Mesenchymal stem cell (in vitro differentiated cells and primary cell): ENCODE data around the gene PPM1M.

Source experiments
- DNase-seq: peaks from one replicate; pipeline ENCODE4 v3.0.0-alpha.2; 2013
- H2AFZ ChIP-seq: one replicate; pipeline ENCODE4 v1.6.1; 2013; ENCODE audit warnings: low read depth, mild to moderate bottlenecking, control low read depth, inconsistent platforms, low read length, moderate library complexity
- H2AK5ac ChIP-seq: 2 replicates; pipeline ENCODE4 v1.6.1; 2013; ENCODE audit warnings: low read length, moderate library complexity, mild to moderate bottlenecking, inconsistent platforms; ENCODE audit not compliant: severe bottlenecking
- H2BK120ac ChIP-seq: one replicate; pipeline ENCODE4 v1.6.1; 2013; ENCODE audit warnings: low read depth, mild to moderate bottlenecking, inconsistent platforms, low read length, moderate library complexity
- H2BK12ac ChIP-seq, 2 experiments: one replicate each; pipeline ENCODE4 v1.6.1; 2013; ENCODE audit warnings: inconsistent platforms in 2 of 2, low read length in 2 of 2, mild to moderate bottlenecking in 2 of 2, moderate library complexity in 2 of 2, control low read depth in 1 of 2
- H2BK15ac ChIP-seq: one replicate; pipeline ENCODE4 v1.6.1; 2013; ENCODE audit warnings: mild to moderate bottlenecking, low read depth, inconsistent platforms; ENCODE audit not compliant: poor library complexity, severe bottlenecking
- H2BK5ac ChIP-seq: 2 replicates; pipeline ENCODE4 v1.6.1; 2013; ENCODE audit warnings: low read depth, mild to moderate bottlenecking, low read length, control low read depth, inconsistent platforms; ENCODE audit not compliant: poor library complexity, severe bottlenecking
- H3K14ac ChIP-seq, 2 experiments: one replicate each; pipeline ENCODE4 v1.6.1; 2013; ENCODE audit warnings: inconsistent platforms in 2 of 2, low read length in 2 of 2, control low read depth in 1 of 2, mild to moderate bottlenecking in 1 of 2, moderate library complexity in 1 of 2
- H3K18ac ChIP-seq, 2 experiments: one replicate each; pipeline ENCODE4 v1.6.1; 2013; ENCODE audit warnings: inconsistent platforms in 2 of 2, low read length in 2 of 2, control low read depth in 1 of 2, low read depth in 1 of 2, mild to moderate bottlenecking in 1 of 2
- H3K23ac ChIP-seq, 2 experiments: one replicate each; pipeline ENCODE4 v1.6.1; 2013; ENCODE audit warnings: inconsistent platforms in 2 of 2, low read length in 2 of 2, mild to moderate bottlenecking in 2 of 2, moderate library complexity in 2 of 2, control low read depth in 1 of 2
- H3K27ac ChIP-seq: 2 replicates; pipeline ENCODE4 v1.5.1; 2013; ENCODE audit warnings: mild to moderate bottlenecking, moderate library complexity, low read length, control low read depth, inconsistent platforms; ENCODE audit not compliant: poor library complexity, severe bottlenecking
- H3K27me3 ChIP-seq, 2 experiments: 2 replicates each; pipeline versions ENCODE4 v1.6.1 to v1.7.0; 2013; ENCODE audit warnings: low read length in 2 of 2, mild to moderate bottlenecking in 2 of 2, moderate library complexity in 2 of 2, control low read depth in 1 of 2, inconsistent platforms in 1 of 2; ENCODE audit not compliant: control insufficient read depth in 1 of 2, insufficient read depth in 1 of 2
- H3K36me3 ChIP-seq, 2 experiments: 2 replicates each; pipeline versions ENCODE4 v1.6.1 to v1.7.0; 2013; ENCODE audit warnings: low read length in 2 of 2, control low read depth in 1 of 2, inconsistent platforms in 1 of 2, low read depth in 1 of 2, mild to moderate bottlenecking in 1 of 2; ENCODE audit not compliant: insufficient read depth in 2 of 2, control insufficient read depth in 1 of 2
- H3K4ac ChIP-seq, 2 experiments: one replicate each; pipeline ENCODE4 v1.6.1; 2013; ENCODE audit warnings: inconsistent platforms in 2 of 2, low read length in 2 of 2, mild to moderate bottlenecking in 2 of 2, moderate library complexity in 2 of 2, control low read depth in 1 of 2, low read depth in 1 of 2
- H3K4me1 ChIP-seq: 2 replicates; pipeline ENCODE4 v1.6.1; 2013; ENCODE audit warnings: low read depth, low read length, control low read depth; ENCODE audit not compliant: control insufficient read depth, insufficient read depth
- H3K4me2 ChIP-seq: 2 replicates; pipeline ENCODE4 v1.6.1; 2013; ENCODE audit warnings: low read length, mild to moderate bottlenecking, inconsistent platforms; ENCODE audit not compliant: poor library complexity, severe bottlenecking
- H3K4me3 ChIP-seq, 2 experiments: 2 replicates each; pipeline versions ENCODE4 v1.5.1 to v1.7.0; 2013; ENCODE audit warnings: low read length in 2 of 2, mild to moderate bottlenecking in 2 of 2, control low read depth in 1 of 2, low read depth in 1 of 2; ENCODE audit not compliant: insufficient read depth in 1 of 2
- H3K79me1 ChIP-seq: replicated peaks from 2 replicates; pipeline ENCODE4 v1.6.1; 2013; ENCODE audit warnings: mild to moderate bottlenecking, control low read depth, low read length, inconsistent platforms; ENCODE audit not compliant: poor library complexity, severe bottlenecking
- H3K9ac ChIP-seq: 2 replicates; pipeline ENCODE4 v1.7.0; 2013; ENCODE audit warnings: mild to moderate bottlenecking, low read length, moderate library complexity
- H3K9me3 ChIP-seq: 2 replicates; pipeline ENCODE4 v1.7.0; 2013; ENCODE audit warnings: mild to moderate bottlenecking, low read length; ENCODE audit not compliant: control insufficient read depth
- H4K8ac ChIP-seq: one replicate; pipeline ENCODE4 v1.6.1; 2013; ENCODE audit warnings: inconsistent platforms, mild to moderate bottlenecking, low read length, moderate library complexity
- H4K91ac ChIP-seq: one replicate; pipeline ENCODE4 v1.6.1; 2013; ENCODE audit warnings: mild to moderate bottlenecking, low read length, inconsistent platforms
- WGBS: methylation state at CpG from one replicate; pipeline ENCODE4 v1.1.7; 2013; ENCODE audit warnings: mixed read lengths; 5-methylcytosine and 5-hydroxymethylcytosine counted together

PPM1M gene

DNA sequence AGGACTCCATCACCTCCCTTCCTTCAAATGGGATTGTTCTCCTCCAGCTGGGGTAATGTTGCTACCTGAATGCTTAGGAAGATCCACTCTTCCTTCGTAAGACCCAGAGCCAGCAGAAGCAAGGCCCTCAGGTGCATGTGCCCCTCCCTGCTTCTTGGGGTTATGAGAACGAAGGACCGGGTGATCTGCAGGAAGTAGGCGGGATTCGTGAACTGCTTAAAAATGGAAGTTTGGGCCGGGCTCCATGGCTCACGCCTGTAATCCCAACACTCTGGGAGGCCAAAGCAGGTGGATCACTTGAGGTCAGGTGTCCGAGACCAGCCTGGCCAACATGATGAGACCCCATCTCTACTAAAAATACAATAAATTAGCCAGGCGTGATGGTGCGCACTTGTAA is 28.2 kb upstream of the PPM1M start:
- Histone ChIP-seq H3K27ac (no peak overlapping the region), H3K27me3 (no peaks in the 10 kb centered on the region), H2BK5ac (no peak overlapping the region), H3K36me3 (peaks cover 31 to 34% of the 10 kb centered on the region in 2 experiments), H3K18ac (no peak overlapping the region), H3K4ac (no peak overlapping the region), H4K8ac (no peak overlapping the region), H2BK12ac (no peak overlapping the region), H2BK15ac (no peak overlapping the region), H2AK5ac (no peak overlapping the region), H3K4me1 (peaks cover 9% of the 10 kb centered on the region), H3K23ac (no peak overlapping the region), H3K79me1 (peaks cover 1% of the 10 kb centered on the region), H2AFZ (no peak overlapping the region), H4K91ac (no peak overlapping the region), H3K14ac (no peak overlapping the region), H3K4me3 (no peak overlapping the region), H3K9me3 (no peaks in the 10 kb centered on the region), H2BK120ac (no peak overlapping the region), H3K4me2 (no peak overlapping the region), H3K9ac (no peak overlapping the region)
- no peak for DNase-seq
- WGBS: 80% methylated on average over 8 of the region's 10 CpGs

DNA sequence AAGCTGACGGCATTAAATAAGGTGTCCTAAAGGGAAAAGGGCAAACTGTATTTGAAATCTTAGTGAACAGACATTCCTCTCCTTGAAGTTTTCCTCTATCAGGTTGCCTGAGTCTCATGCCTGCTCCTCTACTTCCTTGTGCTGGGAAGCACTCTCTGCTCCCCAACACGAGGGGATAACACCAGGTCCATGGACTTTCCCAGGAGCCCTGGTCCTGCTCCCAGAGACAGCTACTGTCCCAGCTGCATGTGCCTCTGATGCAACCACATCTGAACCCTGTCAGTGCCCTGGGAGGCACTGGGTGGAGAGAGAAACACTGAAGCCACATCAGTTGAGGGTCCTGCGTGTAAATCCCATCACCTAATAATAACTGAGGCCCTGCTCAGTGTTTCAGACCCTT is 27.5 kb upstream of the PPM1M start:
- Histone ChIP-seq H4K91ac (peak overlapping the region; percentile 8), H3K36me3 (peaks cover 25 to 29% of the 10 kb centered on the region in 2 experiments), H3K4me2 (no peak overlapping the region), H3K4ac (no peak overlapping the region), H3K4me3 (no peak overlapping the region), H2AFZ (no peak overlapping the region), H3K27ac (no peak overlapping the region), H3K14ac (no peak overlapping the region), H2BK5ac (no peak overlapping the region), H3K9me3 (no peaks in the 10 kb centered on the region), H2BK12ac (no peak overlapping the region), H3K9ac (no peak overlapping the region), H3K18ac (no peak overlapping the region), H3K27me3 (no peaks in the 10 kb centered on the region), H3K23ac (no peak overlapping the region), H4K8ac (no peak overlapping the region), H3K4me1 (peaks cover 9% of the 10 kb centered on the region), H3K79me1 (peaks cover 1% of the 10 kb centered on the region), H2AK5ac (no peak overlapping the region), H2BK120ac (no peak overlapping the region), H2BK15ac (no peak overlapping the region)
- WGBS: 91% methylated on average over 3 of the region's 3 CpGs
- no peak for DNase-seq

DNA sequence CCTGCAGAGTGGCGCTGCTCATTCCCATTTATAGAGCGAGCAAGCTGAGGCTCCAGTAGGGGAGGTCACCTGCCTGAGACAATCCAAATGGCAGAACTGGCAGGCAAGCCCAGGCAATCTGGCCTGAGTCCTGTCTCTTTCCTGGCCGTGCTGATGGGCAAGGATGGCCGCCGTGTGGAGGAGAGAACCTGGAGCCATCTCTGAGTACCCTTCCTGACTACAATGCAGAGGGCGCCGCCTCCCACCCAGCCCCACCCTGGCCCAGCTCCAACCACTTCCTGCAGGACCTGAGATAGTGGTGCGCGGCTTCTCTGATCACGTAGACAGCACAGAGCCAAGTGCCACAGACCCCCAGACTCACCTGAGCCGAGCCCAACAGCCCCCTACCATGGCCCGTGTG is 27.1 kb upstream of the PPM1M start:
- Histone ChIP-seq H2BK120ac (no peak overlapping the region), H3K27ac (no peak overlapping the region), H3K27me3 (no peaks in the 10 kb centered on the region), H4K8ac (no peak overlapping the region), H3K79me1 (no peaks in the 10 kb centered on the region), H3K4me1 (peaks cover 9% of the 10 kb centered on the region), H3K18ac (no peak overlapping the region), H3K14ac (no peak overlapping the region), H4K91ac (peak overlapping the region; percentile 8), H2BK12ac (no peak overlapping the region), H3K23ac (no peak overlapping the region), H3K4me3 (no peak overlapping the region), H2BK5ac (no peak overlapping the region), H3K9me3 (no peaks in the 10 kb centered on the region), H3K4me2 (no peak overlapping the region), H2AFZ (no peak overlapping the region), H2BK15ac (no peak overlapping the region), H3K4ac (no peak overlapping the region), H2AK5ac (no peak overlapping the region), H3K36me3 (peaks cover 22 to 25% of the 10 kb centered on the region in 2 experiments), H3K9ac (no peak overlapping the region)
- 91% methylated on average over 8 of the region's 12 CpGs for WGBS
- DNase-seq: no peak

DNA sequence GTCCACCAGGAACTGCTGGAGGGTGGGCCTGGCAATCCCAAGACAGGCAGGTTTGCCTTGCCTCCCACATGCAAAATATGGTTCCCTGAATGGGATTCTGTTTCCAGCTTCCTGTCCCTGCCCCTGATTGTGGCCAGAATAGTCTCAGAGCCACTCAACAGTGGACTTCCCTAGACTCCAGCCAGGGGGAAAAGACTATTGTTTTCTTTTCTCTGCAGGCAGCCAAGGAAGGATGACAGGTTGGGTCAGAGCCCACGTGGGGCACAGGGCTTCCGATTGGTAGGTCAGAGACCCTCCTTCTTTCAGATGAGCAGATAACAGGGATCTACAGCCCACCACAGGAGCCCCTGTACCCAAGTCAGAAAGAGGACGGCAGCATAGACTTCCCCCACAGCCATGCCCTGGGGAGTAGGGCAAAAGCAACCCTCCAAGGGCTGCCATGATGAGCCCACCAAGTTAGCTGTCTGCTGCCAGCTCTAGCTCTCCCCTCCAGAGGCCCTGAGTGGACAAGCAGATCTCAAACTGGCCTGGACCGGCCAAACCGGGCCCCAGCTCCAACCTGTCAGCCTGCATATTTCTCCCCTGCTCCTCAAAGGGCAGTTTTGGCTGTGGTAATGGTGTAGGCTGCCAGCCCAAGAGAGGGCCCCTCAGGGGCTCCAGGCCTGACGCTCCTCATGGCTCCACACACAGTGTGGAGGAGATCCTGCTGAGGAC is 26.5 kb upstream of the PPM1M start:
- no peak overlapping the region for H2BK12ac ChIP-seq
- no peak for DNase-seq
- no peak overlapping the region for H2BK120ac ChIP-seq
- no peaks in the 10 kb centered on the region for H3K27me3 ChIP-seq
- no peak overlapping the region for H2AFZ ChIP-seq
- H3K14ac ChIP-seq: no peak overlapping the region
- H3K36me3 ChIP-seq: peaks cover 19 to 20% of the 10 kb centered on the region in 2 experiments
- H4K8ac ChIP-seq: no peak overlapping the region
- H3K9ac ChIP-seq: no peak overlapping the region
- no peak overlapping the region for H3K4me2 ChIP-seq
- no peak overlapping the region for H4K91ac ChIP-seq
- no peak overlapping the region for H2BK15ac ChIP-seq
- H3K27ac ChIP-seq: no peak overlapping the region
- no peak overlapping the region for H3K4me3 ChIP-seq
- no peak overlapping the region for H3K4ac ChIP-seq
- H3K9me3 ChIP-seq: no peaks in the 10 kb centered on the region
- no peaks in the 10 kb centered on the region for H3K79me1 ChIP-seq
- H3K23ac ChIP-seq: no peak overlapping the region
- H2AK5ac ChIP-seq: no peak overlapping the region
- peaks cover 9% of the 10 kb centered on the region for H3K4me1 ChIP-seq
- H2BK5ac ChIP-seq: no peak overlapping the region
- WGBS: 77% methylated on average over 6 of the region's 6 CpGs
- no peak overlapping the region for H3K18ac ChIP-seq
